GM21723 (cell line): ENCODE data around the gene VPS37B.
"Not testable (repeated sequence)": the region's sequence is repeated elsewhere in the genome, so short reads cannot be mapped to it uniquely, and the experiment has no call there.

ENCODE experiments used
- ATAC-seq: cut with Tn5 transposase; IDR thresholded peaks from one replicate; pipeline ENCODE4 v1.9.1; 2021; ENCODE audit warnings: mild to moderate bottlenecking, moderate library complexity; ENCODE audit not compliant: unreplicated experiment

Gene VPS37B

DNA sequence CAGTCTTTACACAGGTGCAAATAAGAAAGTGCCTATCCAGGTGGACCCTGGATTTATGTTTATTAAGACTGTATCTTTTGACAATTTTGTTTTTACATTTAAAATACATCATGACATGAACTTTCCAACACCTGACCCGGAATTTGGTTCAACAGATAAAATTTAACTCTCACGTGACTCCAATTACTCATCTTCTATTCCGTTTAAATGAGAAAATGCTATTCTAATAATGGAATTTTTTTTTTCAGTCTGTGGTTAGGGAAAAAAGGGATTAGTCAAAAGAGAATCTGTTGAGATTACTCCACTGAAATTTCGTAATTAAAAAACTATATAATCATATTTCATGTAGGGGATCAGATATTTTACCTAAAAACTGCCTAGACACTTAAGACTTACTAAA, 11.1 kb downstream of the VPS37B start:
- no peak for ATAC-seq

DNA sequence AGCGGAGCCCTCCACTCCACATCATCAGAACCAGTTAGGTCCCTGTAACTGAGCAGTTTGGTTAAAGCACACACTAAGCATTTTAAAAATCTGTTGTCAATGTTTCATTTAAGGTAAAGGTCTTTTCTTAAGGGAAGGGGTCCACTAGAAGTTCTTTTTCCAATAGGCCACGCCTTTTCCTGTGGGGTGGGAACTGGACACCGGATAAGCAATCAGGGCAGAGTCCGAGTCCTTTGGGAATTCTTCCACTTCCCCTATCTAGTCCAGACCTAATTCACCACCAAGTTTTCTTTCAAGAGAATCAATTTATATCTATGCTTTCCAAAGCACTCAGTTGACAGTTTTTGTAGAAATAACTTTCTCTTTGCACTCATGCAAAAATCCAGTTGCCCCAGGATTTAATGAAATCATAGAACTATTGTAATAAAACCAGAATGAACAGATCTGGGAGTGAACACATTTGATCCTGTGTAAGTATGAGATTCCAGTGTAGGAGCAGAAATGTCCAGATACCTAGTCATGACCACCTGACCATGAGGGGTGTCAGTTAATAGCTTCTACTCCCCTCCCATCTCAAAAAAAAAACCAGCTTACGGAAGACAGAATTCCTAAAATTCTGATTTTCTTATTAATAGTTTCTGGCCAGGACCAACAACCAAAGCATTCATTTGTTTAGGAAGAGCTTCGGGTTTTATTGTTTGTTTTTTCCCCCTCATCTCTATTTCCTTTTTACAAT, 11.7 kb downstream of the VPS37B start:
- ATAC-seq, result no peak

DNA sequence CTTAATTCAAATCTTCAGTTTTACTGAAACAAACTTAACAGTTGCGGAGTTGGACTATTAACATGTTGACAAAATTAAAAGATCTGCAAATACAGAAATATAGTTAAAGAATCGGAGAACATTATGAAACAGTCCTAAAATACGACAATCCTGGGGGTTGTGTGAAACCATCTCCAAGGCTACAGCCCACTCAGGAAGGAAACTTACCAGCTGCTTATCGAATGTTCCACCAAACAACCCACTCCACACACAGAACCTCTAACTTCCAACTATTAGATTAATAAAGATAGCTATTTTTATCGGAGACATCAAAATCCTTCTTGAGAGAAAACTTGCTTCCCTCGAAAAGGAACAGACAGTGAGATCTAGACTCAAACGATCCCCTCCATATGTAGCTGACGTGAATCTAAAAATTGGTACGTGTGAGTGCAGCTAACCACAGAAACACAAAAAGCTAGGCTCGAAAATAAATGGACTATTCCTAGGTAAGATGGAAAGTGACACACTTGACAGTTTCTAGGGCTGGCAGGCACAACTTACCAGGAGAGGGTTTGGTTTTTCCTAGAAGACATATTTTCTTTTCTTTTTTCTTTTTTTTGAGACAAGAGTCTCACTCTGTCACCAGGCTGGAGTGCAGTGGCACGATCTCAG, 12.9 kb downstream of the VPS37B start:
- no peak for ATAC-seq

DNA sequence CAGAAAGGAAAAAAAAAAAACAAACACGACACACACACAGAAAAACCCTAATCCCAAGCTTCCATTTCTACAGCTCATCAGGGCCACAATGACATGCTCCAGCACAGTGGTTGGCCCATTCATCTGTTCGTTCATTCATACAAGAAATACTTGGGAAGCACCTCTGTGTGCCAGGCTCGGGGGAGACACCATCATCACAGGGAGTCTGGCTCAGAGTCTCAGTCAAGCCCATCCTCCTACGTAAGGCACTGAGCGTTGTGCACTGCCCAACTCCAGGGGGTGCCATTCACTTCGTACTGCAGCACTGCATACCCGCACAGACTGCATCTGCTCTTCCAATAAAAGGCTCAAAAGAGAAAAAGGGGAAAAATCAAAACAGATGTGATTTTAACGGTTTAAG, 15.3 kb downstream of the VPS37B start:
- no peak for ATAC-seq

DNA sequence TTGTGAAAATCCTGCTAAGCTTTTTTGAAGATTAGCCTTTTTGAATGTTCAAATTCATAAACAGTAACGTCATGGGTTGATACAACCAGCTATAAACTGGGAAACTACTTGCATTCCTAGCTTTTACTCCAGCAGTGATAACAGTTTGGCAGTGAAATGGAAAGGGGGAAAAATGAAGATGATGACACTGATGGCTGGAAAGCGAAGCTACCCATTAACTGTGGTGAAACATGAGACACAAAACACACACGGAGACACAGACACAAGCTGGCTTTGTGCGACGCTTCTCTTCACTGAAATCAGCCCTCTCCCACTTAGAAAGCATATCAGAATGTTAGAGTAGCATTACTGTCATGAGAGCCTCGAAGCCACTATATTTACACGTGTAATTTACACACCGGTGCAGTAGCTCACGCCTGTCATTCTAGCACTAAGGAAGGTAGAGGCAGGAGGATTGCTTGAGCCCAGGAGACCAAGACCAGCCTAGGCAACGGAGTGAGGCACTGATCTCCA, 15.7 kb downstream of the VPS37B start:
- no peak for ATAC-seq

DNA sequence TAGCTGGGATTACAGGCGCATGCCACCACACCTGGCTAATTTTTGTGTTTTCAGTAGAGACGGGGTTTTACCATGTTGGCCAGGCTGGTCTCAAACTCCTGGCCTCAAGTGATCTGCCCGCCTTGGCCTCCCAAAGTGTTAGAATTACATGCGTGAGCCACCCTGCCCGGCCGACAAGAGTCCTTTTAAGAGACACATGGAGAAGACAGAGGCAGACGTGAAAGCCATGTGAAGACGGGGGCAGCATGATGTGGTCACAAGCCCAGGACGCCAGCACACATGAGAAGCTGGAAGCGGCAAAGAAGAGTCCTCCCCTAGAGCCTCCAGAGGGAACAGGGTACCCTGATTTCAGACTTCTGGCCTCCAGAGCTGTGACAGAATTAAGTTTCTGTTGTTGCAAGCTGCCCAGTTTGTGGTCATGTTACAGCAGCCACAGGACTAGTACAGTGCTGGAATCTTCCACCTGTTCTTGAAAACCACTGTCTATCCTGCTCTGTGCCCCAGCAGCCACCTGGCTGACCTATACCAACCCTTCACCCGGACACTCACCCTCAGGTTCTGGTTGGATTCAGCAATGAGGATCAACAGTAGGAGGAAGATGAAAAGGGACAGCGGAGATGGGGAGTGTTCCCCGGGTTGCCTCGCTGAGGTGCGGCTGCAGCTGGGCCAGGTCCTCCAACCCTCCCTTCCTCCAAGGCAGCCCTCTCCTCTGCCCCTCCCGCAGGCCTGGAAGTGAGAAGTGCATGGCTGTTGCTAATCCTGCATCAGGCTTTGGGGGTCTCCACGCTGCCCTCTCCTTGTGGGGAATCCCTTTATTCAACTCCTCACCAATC, 16.9 kb downstream of the VPS37B start:
- no peak for ATAC-seq

DNA sequence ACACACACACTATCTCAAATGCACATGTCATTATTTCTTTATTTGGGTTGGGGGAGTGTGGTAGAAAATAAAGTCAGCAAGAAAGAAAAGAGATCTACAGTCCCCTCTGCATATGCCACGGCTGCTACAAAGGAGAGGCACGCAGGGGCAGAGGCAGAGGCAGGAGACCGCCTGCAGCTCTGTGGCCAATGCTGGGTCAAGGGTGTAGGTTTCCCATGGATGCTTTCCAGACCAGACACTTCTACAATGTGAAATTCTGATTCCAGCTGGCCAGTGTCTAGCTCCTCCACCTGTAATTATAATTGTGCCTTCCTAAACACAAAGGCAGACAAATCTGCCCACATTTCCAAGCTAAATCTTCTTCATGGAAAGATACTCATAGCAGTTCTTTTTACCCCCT, 19.2 kb downstream of the VPS37B start:
- no peak for ATAC-seq

DNA sequence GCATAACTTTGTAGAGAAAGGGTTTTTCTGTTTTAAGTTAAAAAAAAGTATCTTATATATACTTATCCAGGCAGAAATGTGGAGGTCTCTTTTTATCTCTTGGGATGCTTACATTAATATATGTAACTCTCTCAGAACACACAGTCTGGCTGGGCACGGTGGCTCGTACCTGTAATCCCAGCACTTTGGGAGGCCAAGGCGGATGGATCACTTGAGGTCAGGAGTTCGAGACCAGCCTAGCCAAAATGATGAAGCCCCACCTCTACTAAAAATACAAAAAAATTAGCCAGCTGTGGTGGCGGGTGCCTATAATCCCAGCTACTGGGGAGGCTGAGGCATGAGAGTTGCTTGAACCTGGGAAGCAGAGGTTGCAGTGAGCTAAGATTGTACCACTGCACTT, 19.6 kb downstream of the VPS37B start:
- ATAC-seq, result not testable (repeated sequence)

DNA sequence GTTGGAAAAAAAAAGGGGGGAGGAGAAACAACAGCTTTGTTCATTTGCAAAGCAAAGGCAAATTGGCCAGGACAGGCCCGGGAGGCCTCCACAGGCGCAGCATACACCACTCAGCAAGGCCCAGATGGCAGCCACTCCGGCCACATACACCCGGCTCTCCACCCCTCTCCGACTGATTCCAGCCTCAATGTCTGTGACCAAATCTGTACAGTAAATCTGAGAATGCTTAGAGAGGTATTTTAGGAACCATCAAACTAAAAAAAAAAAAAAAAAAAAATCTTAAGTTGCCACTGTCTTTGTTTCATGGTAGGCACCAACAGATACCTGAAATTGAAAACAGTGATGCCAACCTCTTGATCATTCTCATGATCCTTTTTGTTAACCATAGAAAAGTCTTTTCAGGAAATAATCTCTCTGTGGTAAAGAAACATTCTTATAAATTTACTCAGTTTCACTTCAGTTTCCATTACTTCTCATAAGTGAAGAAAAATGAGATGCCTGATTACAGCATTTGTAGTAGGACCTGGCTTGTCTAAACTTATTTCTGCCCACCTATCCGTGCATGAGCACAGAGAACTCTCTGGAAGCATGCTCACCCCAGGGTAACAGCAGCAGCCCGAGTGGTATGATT, 20.2 kb downstream of the VPS37B start:
- peak; percentile 61 for ATAC-seq

DNA sequence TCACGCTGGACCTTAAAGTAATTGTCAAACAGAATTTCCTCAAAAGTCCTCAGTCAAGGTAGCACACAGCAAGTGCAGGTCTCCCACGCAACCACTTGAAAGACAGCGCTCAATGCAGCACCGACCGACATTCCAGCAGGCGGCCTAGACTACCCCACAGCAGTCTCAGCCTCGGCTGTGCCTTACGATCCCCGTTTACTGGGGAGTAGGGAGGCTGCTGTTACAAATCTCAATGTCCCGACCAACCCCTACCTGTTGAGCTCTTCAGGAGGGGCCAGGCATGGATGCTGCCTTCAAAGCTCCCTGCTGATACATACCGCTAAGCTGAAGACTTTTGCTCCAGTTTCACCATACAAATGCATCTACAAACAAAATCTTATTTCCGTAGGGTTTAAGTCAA, 21.8 kb downstream of the VPS37B start:
- ATAC-seq, result no peak

DNA sequence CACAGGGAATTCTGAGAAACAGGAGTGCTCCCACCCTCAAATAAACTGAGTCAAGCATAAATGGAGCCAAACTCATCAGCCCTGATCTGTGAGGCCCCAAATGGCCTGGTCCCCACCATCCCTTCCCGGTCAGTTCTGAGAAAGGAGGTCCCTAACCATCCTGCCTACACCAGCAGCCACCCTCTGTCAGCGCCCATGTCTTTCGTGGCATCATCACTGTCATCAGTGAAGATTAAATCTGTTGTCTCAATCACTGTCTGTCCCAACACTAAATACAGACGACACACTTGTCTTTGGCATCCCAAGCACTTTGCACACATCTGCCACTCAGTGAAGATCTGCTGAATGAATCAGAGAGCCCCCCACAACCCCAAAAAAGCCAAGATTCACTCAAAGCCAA, 22.4 kb downstream of the VPS37B start:
- no peak for ATAC-seq

DNA sequence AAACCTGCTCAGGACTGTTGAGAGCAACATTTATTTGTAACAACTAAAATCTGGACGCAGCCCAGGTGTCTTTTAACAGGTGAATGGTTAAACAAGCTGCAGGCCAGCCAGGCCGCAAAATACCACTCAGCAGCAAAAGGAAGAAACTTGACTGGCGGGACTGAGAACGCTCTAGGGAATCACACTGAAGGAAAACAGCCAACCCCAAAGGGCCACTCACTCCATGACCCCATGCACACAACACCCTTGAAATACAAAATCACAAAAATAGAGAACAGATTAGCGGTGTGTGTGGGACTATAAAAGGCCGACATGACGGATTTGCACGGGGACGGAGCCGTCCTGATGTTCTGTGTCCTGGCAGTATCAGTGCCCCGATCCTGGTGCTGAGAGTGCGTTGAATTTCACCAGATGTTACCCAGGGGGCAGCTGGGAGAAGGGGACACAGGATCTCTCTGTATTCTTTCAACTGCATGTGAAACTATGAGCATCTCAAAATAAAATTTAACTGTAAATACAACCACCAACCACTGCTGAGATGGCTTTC, 23.0 kb downstream of the VPS37B start:
- ATAC-seq, result no peak

DNA sequence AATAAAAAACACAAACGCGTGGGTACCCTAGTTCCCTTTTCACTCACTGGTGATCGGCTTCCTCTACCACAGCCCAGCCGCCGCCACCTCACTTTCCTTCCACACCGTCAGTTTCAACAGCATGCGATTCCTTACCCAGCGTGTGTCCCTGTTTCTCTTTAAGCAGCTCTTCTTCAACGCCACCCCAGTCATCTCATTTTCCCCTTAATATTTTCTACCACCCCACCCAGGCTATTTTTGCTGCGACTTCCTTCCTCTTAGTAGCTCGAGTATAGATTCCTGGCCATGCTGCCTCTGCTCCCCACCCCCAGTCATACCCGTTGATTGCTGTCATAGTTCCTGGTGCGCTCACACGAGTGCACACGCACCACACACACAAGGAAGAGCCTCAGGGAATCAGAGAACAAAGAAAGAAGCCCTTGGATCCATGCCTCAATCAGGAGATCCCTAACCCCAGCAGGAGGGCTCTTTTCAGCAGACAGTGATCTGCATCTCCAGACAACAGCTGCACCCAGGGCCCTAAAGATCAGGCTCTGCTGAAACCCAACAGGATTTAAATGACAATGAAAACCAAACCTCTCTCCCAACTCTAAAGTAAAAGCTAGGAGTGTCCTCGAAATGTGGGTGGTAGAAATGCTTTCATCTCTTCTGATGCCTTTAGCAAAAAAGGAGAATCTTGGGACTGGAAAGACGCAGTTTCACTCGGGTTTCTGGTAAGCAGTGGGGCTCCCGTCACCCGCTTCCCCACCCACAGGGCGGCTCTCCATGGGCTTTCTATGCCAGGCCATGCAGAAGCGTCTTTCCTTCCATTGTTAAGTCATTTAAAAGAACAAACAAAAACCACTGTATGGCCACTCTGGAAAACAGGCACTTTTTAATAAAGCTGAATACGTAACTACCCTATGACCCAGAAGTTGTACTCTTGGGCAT, 23.8 kb downstream of the VPS37B start:
- ATAC-seq, result no peak

DNA sequence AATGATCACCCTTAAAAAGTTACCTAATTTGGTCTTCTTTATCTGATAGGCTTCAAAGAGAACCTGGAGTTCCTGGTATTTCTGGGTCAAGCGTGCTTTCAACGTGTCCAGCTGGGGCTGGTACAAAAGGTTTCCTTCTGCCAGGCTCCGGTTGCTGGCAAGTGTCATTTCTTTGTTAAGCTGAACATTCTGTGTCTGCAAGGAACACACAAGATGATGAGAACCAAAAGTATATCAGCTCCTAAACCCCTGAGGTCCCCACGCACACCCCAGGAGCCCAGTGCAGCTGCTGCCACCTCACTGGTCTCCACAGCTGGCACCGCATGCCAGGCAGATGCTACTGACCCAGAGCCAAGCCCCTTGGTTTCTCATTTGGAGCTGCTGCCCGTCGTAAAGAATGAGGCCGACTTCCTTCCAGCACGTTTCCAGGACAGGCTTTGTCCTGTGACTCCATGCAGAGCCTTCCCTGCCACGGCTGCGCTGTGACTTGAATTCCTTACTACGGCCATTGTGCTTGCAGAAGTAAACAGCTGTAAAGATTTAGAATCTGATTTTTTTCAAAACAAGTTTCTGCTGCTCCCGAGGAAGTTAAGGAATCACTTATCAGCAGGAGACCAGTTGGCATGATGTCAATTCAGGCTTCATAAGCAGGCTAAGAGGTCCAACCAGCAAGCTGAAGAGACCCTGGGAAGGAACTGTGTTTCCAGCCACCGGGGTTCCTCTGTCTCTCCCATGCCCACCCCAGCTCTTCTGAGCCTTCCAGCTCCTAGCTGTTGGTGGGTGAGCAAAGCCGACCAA, 24.9 kb downstream of the VPS37B start:
- ATAC-seq, result no peak

DNA sequence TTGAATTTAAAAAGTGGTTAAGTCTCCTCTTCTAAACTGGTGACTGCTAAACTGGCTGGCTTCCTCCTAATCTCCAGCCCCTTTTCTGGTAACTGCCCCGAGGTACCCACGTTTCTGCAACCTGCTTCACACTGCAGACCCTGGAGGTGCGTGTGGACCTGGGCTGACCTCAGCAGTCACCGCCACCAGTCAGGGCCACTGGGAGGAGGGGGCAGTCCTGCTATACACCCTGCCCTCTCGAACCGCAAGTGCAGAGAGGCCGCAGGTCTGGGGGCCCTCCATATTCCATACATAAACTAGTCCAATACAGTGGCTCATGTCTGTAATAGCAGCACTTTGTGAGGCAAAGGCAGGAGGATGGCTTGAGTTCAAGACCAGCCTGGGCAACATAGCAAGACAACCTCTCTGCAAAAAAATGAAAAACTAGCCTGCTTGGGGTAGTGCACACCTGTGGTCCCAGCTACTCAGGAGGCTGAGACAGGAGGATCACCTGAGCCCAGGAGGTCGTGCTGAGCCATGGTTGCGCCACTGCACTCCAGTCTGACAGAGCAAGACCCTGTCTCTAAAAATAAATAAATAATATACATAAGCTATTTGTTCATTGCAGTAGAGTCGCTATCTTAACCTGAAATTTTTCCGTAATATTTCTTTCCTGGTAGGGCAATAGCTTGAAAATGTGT, 25.6 kb downstream of the VPS37B start:
- no peak for ATAC-seq

DNA sequence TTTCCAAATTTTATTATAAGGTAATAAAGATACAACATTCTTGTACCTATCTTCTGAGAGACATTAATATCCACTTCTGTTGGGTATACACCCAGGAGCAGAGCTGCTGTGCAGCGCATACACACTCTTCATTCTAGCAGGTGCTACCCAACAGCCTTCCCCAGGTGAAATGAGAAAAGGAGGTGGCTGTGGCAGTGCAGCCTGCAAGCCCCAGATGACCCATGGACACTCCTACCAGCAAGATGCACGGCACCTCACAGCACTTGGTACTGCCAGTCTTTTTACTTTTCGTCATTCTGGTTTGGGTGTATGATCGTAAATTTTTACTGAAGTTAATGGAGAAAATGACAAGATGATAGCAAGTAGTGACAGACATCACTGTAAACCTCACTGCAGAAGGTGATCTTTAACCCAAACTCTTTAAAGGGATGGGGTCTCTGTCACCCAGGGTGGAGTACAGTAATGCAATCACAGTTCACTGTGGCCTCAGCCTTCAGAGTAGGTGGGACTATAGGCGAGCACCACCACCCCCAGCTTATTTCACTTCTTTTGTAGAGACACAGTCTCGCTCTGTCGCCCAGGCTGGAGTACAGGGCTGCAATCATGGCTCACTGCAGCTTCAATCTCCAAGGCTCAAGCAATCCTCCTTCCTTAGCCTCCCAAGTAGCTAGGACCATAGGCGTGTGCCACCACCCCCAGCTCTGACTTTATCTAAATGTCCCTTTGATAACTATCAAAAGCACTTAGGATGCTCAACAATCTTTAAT, 26.5 kb downstream of the VPS37B start:
- no peak for ATAC-seq

DNA sequence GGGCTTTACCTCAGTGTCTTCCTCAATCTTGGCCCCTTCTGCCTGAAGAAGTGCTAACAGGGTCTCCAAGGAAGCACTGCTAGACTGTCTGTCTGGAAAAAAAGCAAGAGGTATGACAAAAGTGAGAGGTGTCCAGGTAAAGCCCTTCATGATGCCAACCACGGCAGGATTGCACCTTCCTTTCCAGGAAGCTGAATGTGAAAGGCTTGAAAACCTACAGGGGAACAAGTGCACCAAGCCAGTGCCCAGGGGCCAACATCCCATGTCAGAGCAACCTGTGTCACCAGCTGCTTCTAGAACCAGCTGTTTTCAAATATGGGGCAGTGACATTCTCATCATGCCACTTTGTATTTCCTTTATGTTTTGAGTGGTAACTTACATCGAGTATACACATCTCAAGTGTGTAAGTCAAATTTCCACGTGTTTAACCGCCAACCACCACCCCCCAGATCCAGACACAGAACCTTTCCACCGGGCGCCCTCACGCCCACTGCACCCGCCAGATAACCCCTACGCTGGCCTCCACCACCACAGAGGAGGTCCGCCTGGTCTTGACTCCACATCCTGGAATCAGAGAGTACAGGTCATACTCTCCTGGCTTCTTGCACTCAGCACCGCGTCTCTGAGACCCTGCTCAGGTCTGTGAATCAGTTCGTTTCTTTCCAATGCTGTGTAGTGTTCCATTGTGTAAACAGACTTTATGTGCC, 27.3 kb downstream of the VPS37B start:
- no peak for ATAC-seq
